MM.1S (cell line): ENCODE results near the gene R3HDM1.

Experiments used
- DNase-seq: peaks from one replicate; pipeline ENCODE4 v3.0.0-alpha.2; 2015
- H2AFZ ChIP-seq: fragments of 300-600 bp; sonication (generic); 2 replicates; pipeline ENCODE4 v1.6.0; 2016; ENCODE audit warnings: antibody characterized with exemption, low read length
- H3F3A ChIP-seq: fragments of 300-600 bp; sonication (generic); 2 replicates; pipeline ENCODE4 v1.6.1; 2016; ENCODE audit warnings: mild to moderate bottlenecking, antibody characterized with exemption, low read length, moderate library complexity, mixed read lengths; ENCODE audit not compliant: insufficient read depth
- H3K27ac ChIP-seq: fragments of 300-600 bp; sonication (generic); 2 replicates; pipeline ENCODE4 v1.5.1; 2016; ENCODE audit warnings: mild to moderate bottlenecking, low read length
- H3K27me3 ChIP-seq: fragments of 300-600 bp; sonication (generic); replicated peaks from 2 replicates; pipeline ENCODE4 v1.6.0; 2016; ENCODE audit warnings: low read length; ENCODE audit not compliant: insufficient read depth
- H3K36me3 ChIP-seq: fragments of 300-600 bp; sonication (generic); replicated peaks from 2 replicates; pipeline ENCODE4 v1.6.1; 2016; ENCODE audit warnings: mild to moderate bottlenecking, low read length, mixed read lengths; ENCODE audit not compliant: insufficient read depth
- H3K4me1 ChIP-seq: fragments of 300-600 bp; sonication (generic); 2 replicates; pipeline ENCODE4 v1.6.1; 2016; ENCODE audit warnings: low read length, mixed read lengths
- H3K4me2 ChIP-seq: fragments of 300-600 bp; sonication (generic); 2 replicates; pipeline ENCODE4 v1.6.0; 2016; ENCODE audit warnings: low read depth, low read length
- H3K4me3 ChIP-seq: fragments of 300-600 bp; sonication (generic); 2 replicates; pipeline ENCODE4 v1.5.1; 2016; ENCODE audit warnings: low read length, mixed read lengths
- H3K79me2 ChIP-seq: fragments of 300-600 bp; sonication (generic); 2 replicates; pipeline ENCODE4 v1.6.1; 2016; ENCODE audit warnings: mixed run types, low read length, mixed read lengths
- H3K9ac ChIP-seq: fragments of 300-600 bp; sonication (generic); 2 replicates; pipeline ENCODE4 v1.6.1; 2016; ENCODE audit warnings: low read length, mixed read lengths
- H3K9me2 ChIP-seq: fragments of 300-600 bp; sonication (generic); replicated peaks from 2 replicates; pipeline ENCODE4 v1.6.1; 2016; ENCODE audit warnings: mild to moderate bottlenecking, low read length, mixed read lengths; ENCODE audit not compliant: insufficient read depth
- H3K9me3 ChIP-seq: fragments of 300-600 bp; sonication (generic); replicated peaks from 2 replicates; pipeline ENCODE4 v1.6.1; 2016; ENCODE audit warnings: mild to moderate bottlenecking, low read length, mixed read lengths; ENCODE audit not compliant: insufficient read depth
- H4K20me1 ChIP-seq: fragments of 300-600 bp; sonication (generic); 2 replicates; pipeline ENCODE4 v1.6.1; 2016; ENCODE audit warnings: mild to moderate bottlenecking, low read length, moderate library complexity, mixed read lengths; ENCODE audit not compliant: insufficient read depth
- EZH2 ChIP-seq: fragments of 300-600 bp; sonication (generic); optimal IDR thresholded peaks from 2 replicates; pipeline ENCODE3; 2017; ENCODE audit warnings: low read depth, mild to moderate bottlenecking, antibody characterized with exemption, low read length, mixed read lengths
- EZH2phosphoT487 ChIP-seq: fragments of 300-600 bp; sonication (generic); IDR thresholded peaks from 2 replicates; pipeline ENCODE4 v1.6.1; 2018; ENCODE audit warnings: antibody characterized with exemption, low read length
- TF ChIP-seq, protein P1 (sequence below): fragments of 300-600 bp; sonication (generic); IDR thresholded peaks from 2 replicates; pipeline ENCODE4 v1.5.1; 2016; ENCODE audit warnings: antibody characterized with exemption, low read length, mixed read lengths

R3HDM1 gene

GRCh38 chr2:135664623-135665068 is 133.4 kb downstream of the R3HDM1 start:
- no peak overlapping the region for H3K4me2 ChIP-seq
- no peaks in the 10 kb centered on the region; the same call in 1 of the 2 replicates for H3K36me3 ChIP-seq
- H3K27me3 ChIP-seq: no peaks in the 10 kb centered on the region
- peaks cover 3% of the 10 kb centered on the region; the same call in 1 of the 2 replicates for H3F3A ChIP-seq
- no peak overlapping the region for H2AFZ ChIP-seq
- H3K9ac ChIP-seq: no peak overlapping the region
- H3K9me2 ChIP-seq: no peaks in the 10 kb centered on the region
- peak overlapping the region; percentile 4; the same call in 1 of the 2 replicates for H3K27ac ChIP-seq
- H3K4me1 ChIP-seq: peaks cover 19% of the 10 kb centered on the region
- H4K20me1 ChIP-seq: no peaks in the 10 kb centered on the region
- H3K9me3 ChIP-seq: no peaks in the 10 kb centered on the region
- no peak for TF ChIP-seq EZH2
- H3K4me3 ChIP-seq: no peak overlapping the region
- peak; percentile 13 for DNase-seq
- H3K79me2 ChIP-seq: no peaks in the 10 kb centered on the region

DNA sequence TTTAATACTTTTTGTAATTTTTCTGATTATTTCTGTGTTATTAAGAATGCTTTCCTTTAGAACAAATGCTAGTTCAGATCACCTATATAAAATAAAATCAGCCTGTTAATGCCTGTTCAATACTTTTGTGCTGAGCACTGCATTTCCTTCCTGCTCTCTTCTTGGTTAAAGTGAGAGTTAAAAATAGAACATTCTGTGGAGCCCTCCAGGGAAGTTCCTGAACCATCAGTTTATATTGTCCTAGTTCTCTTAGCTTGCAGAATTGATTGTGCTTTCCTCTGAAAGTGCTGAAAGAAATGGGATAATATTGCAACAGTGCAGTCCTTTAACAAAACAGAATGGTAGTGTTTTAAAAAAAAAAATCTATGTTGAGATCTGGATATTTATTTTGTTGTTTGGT is 135.8 kb downstream of the R3HDM1 start:
- Histone ChIP-seq H3K4me3 (no peak overlapping the region), H4K20me1 (no peaks in the 10 kb centered on the region), H3K9me3 (no peaks in the 10 kb centered on the region), H3K36me3 (no peaks in the 10 kb centered on the region; the same call in 1 of the 2 replicates), H2AFZ (no peak overlapping the region), H3F3A (peaks cover 1% of the 10 kb centered on the region; the same call in 1 of the 2 replicates), H3K27me3 (no peaks in the 10 kb centered on the region), H3K9ac (no peak overlapping the region), H3K4me1 (peaks cover 19% of the 10 kb centered on the region), H3K9me2 (no peaks in the 10 kb centered on the region), H3K27ac (no peak overlapping the region), H3K79me2 (no peaks in the 10 kb centered on the region), H3K4me2 (no peak overlapping the region)
- TF ChIP-seq EZH2phosphoT487 (no peak), EZH2 (no peak)
- TF ChIP-seq, protein P1, sequence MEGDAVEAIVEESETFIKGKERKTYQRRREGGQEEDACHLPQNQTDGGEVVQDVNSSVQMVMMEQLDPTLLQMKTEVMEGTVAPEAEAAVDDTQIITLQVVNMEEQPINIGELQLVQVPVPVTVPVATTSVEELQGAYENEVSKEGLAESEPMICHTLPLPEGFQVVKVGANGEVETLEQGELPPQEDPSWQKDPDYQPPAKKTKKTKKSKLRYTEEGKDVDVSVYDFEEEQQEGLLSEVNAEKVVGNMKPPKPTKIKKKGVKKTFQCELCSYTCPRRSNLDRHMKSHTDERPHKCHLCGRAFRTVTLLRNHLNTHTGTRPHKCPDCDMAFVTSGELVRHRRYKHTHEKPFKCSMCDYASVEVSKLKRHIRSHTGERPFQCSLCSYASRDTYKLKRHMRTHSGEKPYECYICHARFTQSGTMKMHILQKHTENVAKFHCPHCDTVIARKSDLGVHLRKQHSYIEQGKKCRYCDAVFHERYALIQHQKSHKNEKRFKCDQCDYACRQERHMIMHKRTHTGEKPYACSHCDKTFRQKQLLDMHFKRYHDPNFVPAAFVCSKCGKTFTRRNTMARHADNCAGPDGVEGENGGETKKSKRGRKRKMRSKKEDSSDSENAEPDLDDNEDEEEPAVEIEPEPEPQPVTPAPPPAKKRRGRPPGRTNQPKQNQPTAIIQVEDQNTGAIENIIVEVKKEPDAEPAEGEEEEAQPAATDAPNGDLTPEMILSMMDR: no peak
- no peak for DNase-seq

DNA sequence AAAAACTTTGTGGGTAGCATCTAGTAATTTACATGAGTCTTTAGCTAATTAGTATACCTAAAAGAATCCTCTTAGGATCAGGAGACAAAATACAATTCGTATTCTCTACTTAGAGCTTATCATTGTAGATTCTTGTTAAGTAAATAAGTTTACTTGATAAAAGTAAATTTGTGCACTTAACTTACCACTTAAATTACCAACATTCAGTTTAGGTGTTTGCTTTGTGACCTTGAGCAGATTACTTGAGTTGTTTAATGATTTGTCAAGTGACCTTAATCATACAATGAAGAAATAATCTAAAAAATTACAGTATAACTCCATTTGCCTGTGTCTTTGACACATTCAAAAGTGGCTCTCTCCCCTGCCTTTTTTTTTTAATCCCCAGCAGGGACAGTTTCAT is 143.2 kb downstream of the R3HDM1 start:
- Histone ChIP-seq H3K4me3 (no peak overlapping the region), H3K4me1 (no peaks in the 10 kb centered on the region), H3K36me3 (no peaks in the 10 kb centered on the region; the same call in 1 of the 2 replicates), H3K9me2 (no peaks in the 10 kb centered on the region), H4K20me1 (no peaks in the 10 kb centered on the region), H2AFZ (no peak overlapping the region), H3K79me2 (no peaks in the 10 kb centered on the region), H3K9me3 (no peaks in the 10 kb centered on the region), H3K27me3 (no peaks in the 10 kb centered on the region), H3F3A (no peaks in the 10 kb centered on the region), H3K27ac (no peak overlapping the region), H3K9ac (no peak overlapping the region), H3K4me2 (no peak overlapping the region)
- TF ChIP-seq EZH2 (no peak), EZH2phosphoT487 (no peak)
- TF ChIP-seq, protein P1: no peak
- DNase-seq: no peak

- Histone ChIP-seq H3K4me2 (no peak overlapping the region), H3K36me3 (no peaks in the 10 kb centered on the region; the same call in 1 of the 2 replicates), H3K27ac (no peak overlapping the region), H4K20me1 (no peaks in the 10 kb centered on the region), H3F3A (no peaks in the 10 kb centered on the region), H3K79me2 (no peaks in the 10 kb centered on the region), H2AFZ (no peak overlapping the region), H3K4me3 (no peak overlapping the region), H3K9me2 (no peaks in the 10 kb centered on the region), H3K9ac (no peak overlapping the region), H3K27me3 (no peaks in the 10 kb centered on the region), H3K9me3 (no peaks in the 10 kb centered on the region), H3K4me1 (no peaks in the 10 kb centered on the region)
- DNase-seq: no peak
- TF ChIP-seq, protein P1: no peak
- no peak for TF ChIP-seq EZH2phosphoT487
- no peak for TF ChIP-seq EZH2
Measured at GRCh38 chr2:135676031-135676430, 144.7 kb downstream of the R3HDM1 start.
